ENCODE data around the gene LAMC3. TPM values are rescaled to one million over a fixed set of nuclear protein-coding genes. Genes with fewer than 3 reads are reported as not detected.

The LAMC3 gene
- polyA plus RNA-seq, 1 experiment = not detected

DNA sequence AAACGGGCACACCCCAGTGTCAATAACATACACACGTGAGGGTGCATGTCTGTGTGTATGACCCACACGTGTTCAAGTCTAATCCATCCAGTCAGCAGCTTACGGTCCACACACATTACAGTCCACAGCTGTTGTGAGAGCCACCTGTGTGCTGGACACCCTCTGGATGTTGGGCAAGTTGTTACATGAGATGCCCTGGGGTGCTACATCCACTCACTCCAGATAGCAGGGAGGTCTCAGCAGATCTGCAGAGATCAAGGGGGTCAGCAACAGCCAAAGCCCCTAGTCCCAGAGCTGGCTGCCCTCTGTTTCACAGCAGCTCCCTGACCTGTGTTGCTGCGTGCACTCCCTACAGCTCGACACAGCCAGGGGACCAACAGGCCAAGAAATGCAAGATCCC, 83.1 kb downstream of the LAMC3 start:
- no peak for DNase-seq (ENCODE audit: low read depth, low spot score)
- peaks cover 7% of the 10 kb centered on the region; the same call in 1 of the 2 replicates for H3K9me3 ChIP-seq (ENCODE audit: control insufficient read depth, insufficient read depth, low read length)
- TF ChIP-seq, protein P1, sequence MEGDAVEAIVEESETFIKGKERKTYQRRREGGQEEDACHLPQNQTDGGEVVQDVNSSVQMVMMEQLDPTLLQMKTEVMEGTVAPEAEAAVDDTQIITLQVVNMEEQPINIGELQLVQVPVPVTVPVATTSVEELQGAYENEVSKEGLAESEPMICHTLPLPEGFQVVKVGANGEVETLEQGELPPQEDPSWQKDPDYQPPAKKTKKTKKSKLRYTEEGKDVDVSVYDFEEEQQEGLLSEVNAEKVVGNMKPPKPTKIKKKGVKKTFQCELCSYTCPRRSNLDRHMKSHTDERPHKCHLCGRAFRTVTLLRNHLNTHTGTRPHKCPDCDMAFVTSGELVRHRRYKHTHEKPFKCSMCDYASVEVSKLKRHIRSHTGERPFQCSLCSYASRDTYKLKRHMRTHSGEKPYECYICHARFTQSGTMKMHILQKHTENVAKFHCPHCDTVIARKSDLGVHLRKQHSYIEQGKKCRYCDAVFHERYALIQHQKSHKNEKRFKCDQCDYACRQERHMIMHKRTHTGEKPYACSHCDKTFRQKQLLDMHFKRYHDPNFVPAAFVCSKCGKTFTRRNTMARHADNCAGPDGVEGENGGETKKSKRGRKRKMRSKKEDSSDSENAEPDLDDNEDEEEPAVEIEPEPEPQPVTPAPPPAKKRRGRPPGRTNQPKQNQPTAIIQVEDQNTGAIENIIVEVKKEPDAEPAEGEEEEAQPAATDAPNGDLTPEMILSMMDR (IDR thresholded peaks at IDR 0.05; ENCODE audit: low read depth, low read length) = no peak
- ChIA-PET POLR2A (no interaction called here), CTCF (no interaction called here)
- H3K4me3 ChIP-seq (ENCODE audit: low read depth, low read length) = no peak overlapping the region
- peaks cover 35% of the 10 kb centered on the region for H3K27me3 ChIP-seq (ENCODE audit: control insufficient read depth, insufficient read depth, low read length)
- H3K27ac ChIP-seq (ENCODE audit: low read depth, low read length) = no peak overlapping the region

DNA sequence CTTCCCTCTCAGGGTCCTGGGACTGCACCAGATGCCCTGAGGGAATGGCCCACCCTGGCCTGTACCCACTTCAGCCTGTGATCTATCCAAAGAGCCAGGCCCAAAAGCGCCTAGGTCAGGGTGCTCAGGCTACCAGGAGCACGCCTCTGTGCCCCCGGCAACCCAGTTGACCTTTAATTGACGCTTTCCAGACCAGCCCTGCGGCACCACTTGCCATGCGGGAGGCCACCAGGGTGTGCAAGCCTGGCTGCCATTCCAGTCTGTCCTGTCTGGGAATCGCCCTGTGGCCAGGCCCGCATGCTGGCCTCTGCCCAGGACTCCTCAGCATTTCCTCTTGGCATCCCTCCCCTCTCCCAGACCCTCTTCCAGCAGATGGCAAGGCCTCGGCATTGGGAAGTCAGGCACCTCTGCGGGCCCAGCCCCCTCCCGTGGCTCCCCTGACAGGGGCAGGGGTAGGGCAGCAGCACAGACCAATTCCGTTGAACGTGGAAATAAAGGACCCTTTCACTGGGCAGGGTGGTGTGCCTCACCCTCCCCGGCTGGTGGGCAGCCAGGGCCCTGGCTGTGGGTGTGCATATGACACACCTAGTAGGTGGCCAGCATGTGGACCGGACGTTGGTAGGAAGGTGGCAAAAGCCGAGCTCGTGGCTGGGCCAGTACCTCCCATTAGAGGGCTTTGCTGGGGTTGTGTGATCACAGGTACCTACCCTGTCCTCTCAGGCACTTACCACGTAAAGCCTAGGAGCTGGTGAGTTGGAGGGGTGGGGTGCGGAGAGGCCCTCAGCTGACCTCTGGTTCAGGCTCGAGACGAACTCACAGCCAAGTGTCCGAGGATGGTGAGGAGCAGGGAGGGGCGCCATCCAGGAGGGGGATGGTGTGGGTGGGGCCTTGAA, 83.8 kb downstream of the LAMC3 start:
- H3K9me3 ChIP-seq (ENCODE audit: control insufficient read depth, insufficient read depth, low read length) = peaks cover 7% of the 10 kb centered on the region; the same call in 1 of the 2 replicates
- no peak overlapping the region for H3K4me3 ChIP-seq (ENCODE audit: low read depth, low read length)
- POLR2A ChIA-PET = no interaction called here
- peaks cover 43% of the 10 kb centered on the region for H3K27me3 ChIP-seq (ENCODE audit: control insufficient read depth, insufficient read depth, low read length)
- CTCF ChIA-PET = no interaction called here
- TF ChIP-seq, protein P1 (IDR thresholded peaks at IDR 0.05; ENCODE audit: low read depth, low read length) = no peak
- H3K27ac ChIP-seq (ENCODE audit: low read depth, low read length) = no peak overlapping the region
- DNase-seq (ENCODE audit: low read depth, low spot score) = no peak

DNA sequence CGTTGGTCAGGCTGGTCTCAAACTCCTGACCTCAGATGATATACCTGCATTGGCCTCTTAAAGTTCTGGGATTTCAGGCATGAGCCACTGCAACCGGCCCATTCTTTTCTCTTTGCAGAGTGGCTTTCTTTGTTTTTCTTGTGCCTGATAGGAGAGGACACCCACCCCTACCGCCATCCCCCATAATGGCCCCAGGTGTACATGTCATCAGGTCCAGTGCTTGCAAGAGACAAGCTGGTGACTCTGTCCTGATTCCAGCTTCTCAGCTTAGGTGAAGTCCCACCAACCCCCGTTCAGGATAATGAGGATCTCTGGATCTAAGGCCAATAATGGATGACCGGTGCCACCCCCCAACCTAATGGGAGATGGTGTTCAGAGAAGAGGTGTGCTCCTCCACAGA, 85.0 kb downstream of the LAMC3 start:
- DNase-seq (ENCODE audit: low read depth, low spot score) = no peak
- ChIA-PET POLR2A (no interaction called here), CTCF (interaction anchor here (0.6 kb wide), 1 partner anchor 35 kb away, joined by 3 read pairs; no protein-coding TSS in a partner anchor)
- Histone ChIP-seq H3K4me3 (ENCODE audit: low read depth, low read length) (no peak overlapping the region), H3K27ac (ENCODE audit: low read depth, low read length) (no peak overlapping the region), H3K27me3 (ENCODE audit: control insufficient read depth, insufficient read depth, low read length) (peaks cover 53% of the 10 kb centered on the region), H3K9me3 (ENCODE audit: control insufficient read depth, insufficient read depth, low read length) (peaks cover 7% of the 10 kb centered on the region; the same call in 1 of the 2 replicates)
- TF ChIP-seq, protein P1 (IDR thresholded peaks at IDR 0.05; ENCODE audit: low read depth, low read length) = no peak

DNA sequence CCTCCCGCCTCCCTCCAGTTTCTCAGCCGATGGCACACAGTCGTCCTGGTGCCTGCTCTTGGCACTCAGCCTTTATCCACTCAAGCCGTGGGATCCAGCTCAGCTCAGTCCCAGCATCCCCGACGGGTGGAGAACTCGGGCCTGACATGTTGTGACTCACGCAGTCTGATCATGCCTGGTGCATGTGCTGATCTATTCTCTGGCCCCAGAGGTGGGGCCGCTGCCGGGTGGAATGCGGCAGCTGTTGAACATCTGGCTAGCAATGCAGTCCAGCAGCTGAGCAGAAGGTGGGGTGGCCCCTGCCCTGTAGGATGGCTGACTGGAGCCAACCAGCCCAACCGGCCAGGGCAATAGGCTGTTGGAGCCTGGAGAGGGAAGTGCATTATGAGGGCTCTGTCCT, 85.6 kb downstream of the LAMC3 start:
- ChIA-PET CTCF (interaction anchor here (0.5 to 1.1 kb wide), 3 partner anchors 20 to 152 kb away, joined by 3 to 4 read pairs (median 4); no protein-coding TSS in a partner anchor), POLR2A (interaction anchor here (0.6 kb wide), 1 partner anchor 286 kb away, joined by 5 read pairs; no protein-coding TSS in a partner anchor)
- Histone ChIP-seq H3K27me3 (ENCODE audit: control insufficient read depth, insufficient read depth, low read length) (peaks cover 56% of the 10 kb centered on the region), H3K27ac (ENCODE audit: low read depth, low read length) (no peak overlapping the region), H3K9me3 (ENCODE audit: control insufficient read depth, insufficient read depth, low read length) (peaks cover 7% of the 10 kb centered on the region; the same call in 1 of the 2 replicates), H3K4me3 (ENCODE audit: low read depth, low read length) (no peak overlapping the region)
- peak; percentile 24 for DNase-seq (ENCODE audit: low read depth, low spot score)
- TF ChIP-seq, protein P1 (IDR thresholded peaks at IDR 0.05; ENCODE audit: low read depth, low read length) = no peak
